Transverse colon (tissue), 4 donors: Measurements from ENCODE around the gene SNX32.

Source experiments
- CTCF ChIP-seq, 5 experiments: fragments of 200-600 bp in 3 of 5; fragments of 450-650 bp in 2 of 5; sonication (generic) in 3 of 5; IDR thresholded peaks; 1 replicate in 2 of 5; 2 replicates in 3 of 5; pipeline ENCODE4 v1.5.1; 2016 to 2017; ENCODE audit warnings: antibody characterized with exemption in 5 of 5, inconsistent platforms in 3 of 5, mild to moderate bottlenecking in 2 of 5, moderate library complexity in 1 of 5
- EP300 ChIP-seq: sonication (generic); formaldehyde crosslinking; IDR thresholded peaks from one replicate; pipeline ENCODE4 v1.6.1; 2017; ENCODE audit warnings: antibody characterized with exemption, low read depth
- POLR2A ChIP-seq: fragments of 450-650 bp; IDR thresholded peaks from one replicate; pipeline ENCODE4 v1.6.1; 2016; ENCODE audit warnings: antibody characterized with exemption, mild to moderate bottlenecking, moderate library complexity
- POLR2AphosphoS5 ChIP-seq, 3 donors: sonication (generic); formaldehyde crosslinking; IDR thresholded peaks; one replicate each; pipeline ENCODE4 v1.6.1; 2016; ENCODE audit warnings: antibody characterized with exemption in 3 of 3

- TF ChIP-seq POLR2A (no peak), CTCF (IDR thresholded peaks at IDR 0.05) (no peak), POLR2AphosphoS5 (IDR thresholded peaks at IDR 0.05) (no peak), EP300 (no peak)
These were observed 48.6 kb downstream of the SNX32 start for GRCh38 chr11:65882120-65883057.
